AG04450 (cell line): ENCODE measurements around the gene ANO7. TPM values are rescaled to one million over a fixed set of nuclear protein-coding genes. Genes with fewer than 3 reads are reported as not detected.
A peak's percentile ranks its signal among the peaks of the same experiment; 100 is the strongest.

Source experiments
- CTCF ChIA-PET: fragments of 300-600, 350-600 bp; formaldehyde crosslinking; extraction: SDS; loops from one replicate; lab custom pipeline; 2022; ENCODE audit warnings: antibody characterized with exemption, inconsistent platforms; lab: Charles Lee
- POLR2A ChIA-PET: fragments of 350-600 bp; formaldehyde crosslinking; extraction: SDS; loops from one replicate; lab custom pipeline; 2021; ENCODE audit warnings: antibody characterized with exemption, inconsistent platforms; lab: Yijun Ruan, JAX
- DNase-seq: peaks from one replicate; pipeline ENCODE4 v3.0.0-alpha.2; 2011; ENCODE audit warnings: low read depth, low spot score
- H3K27ac ChIP-seq: one replicate; pipeline ENCODE4 v1.5.1; 2012; ENCODE audit warnings: low read depth, low read length, control low read depth
- H3K27me3 ChIP-seq: one replicate; pipeline ENCODE4 v1.6.0; 2012; ENCODE audit warnings: low read length; ENCODE audit not compliant: control insufficient read depth, insufficient read depth
- H3K4me3 ChIP-seq: 2 replicates; pipeline ENCODE4 v1.5.1; 2011; ENCODE audit warnings: mild to moderate bottlenecking, low read depth, low read length, control low read depth
- H3K9me3 ChIP-seq: 2 replicates; pipeline ENCODE4 v1.5.1; 2012; ENCODE audit warnings: low read length; ENCODE audit not compliant: control insufficient read depth, insufficient read depth
- CTCF ChIP-seq: IDR thresholded peaks from 2 replicates; pipeline ENCODE4 v1.5.1; 2011; ENCODE audit warnings: low read depth, low read length, control low read depth, inconsistent platforms
- polyA plus RNA-seq: library from polyadenylated mRNA; depleted of rRNA; stranded (reverse); fragments of >200 nt; gene quantifications from 2 replicates; pipeline ENCODE4 v1.2.3, GENCODE V29; 2011

Gene ANO7
- polyA plus RNA-seq, 1 experiment: 0.21 TPM

- Histone ChIP-seq H3K9me3 (no peaks in the 10 kb centered on the region; the same call in 1 of the 2 replicates), H3K27me3 (no peaks in the 10 kb centered on the region), H3K27ac (peak overlapping the region; percentile 31), H3K4me3 (no peak overlapping the region)
- CTCF ChIA-PET: interaction anchor here (0.8 kb wide), 1 partner anchor 377 kb away, joined by 3 read pairs; no protein-coding TSS in a partner anchor
- no peak for TF ChIP-seq CTCF
- no peak for DNase-seq
- POLR2A ChIA-PET: interaction anchor here (1.1 kb wide), 1 partner anchor 14 kb away, joined by 3 read pairs; no protein-coding TSS in a partner anchor
These were observed 39.8 kb downstream of the ANO7 start for GRCh38 chr2:241228081-241228859.

- no peaks in the 10 kb centered on the region; the same call in 1 of the 2 replicates for H3K9me3 ChIP-seq
- no peak overlapping the region for H3K4me3 ChIP-seq
- CTCF ChIA-PET: interaction anchor here (0.8 kb wide), 1 partner anchor 377 kb away, joined by 3 read pairs; no protein-coding TSS in a partner anchor
- TF ChIP-seq CTCF: no peak
- H3K27me3 ChIP-seq: no peaks in the 10 kb centered on the region
- no peak overlapping the region for H3K27ac ChIP-seq
- DNase-seq: no peak
- POLR2A ChIA-PET: no interaction called here
These were observed 40.5 kb downstream of the ANO7 start for GRCh38 chr2:241228860-241229516.

- H3K27ac ChIP-seq: no peak overlapping the region
- no peak overlapping the region for H3K4me3 ChIP-seq
- ChIA-PET CTCF (interaction anchor here (0.8 kb wide), 1 partner anchor 378 kb away, joined by 3 read pairs; no protein-coding TSS in a partner anchor), POLR2A (no interaction called here)
- no peaks in the 10 kb centered on the region for H3K27me3 ChIP-seq
- no peaks in the 10 kb centered on the region; the same call in 1 of the 2 replicates for H3K9me3 ChIP-seq
- no peak for TF ChIP-seq CTCF
- no peak for DNase-seq
These were observed 41.3 kb downstream of the ANO7 start for GRCh38 chr2:241229563-241230401.

- DNase-seq: no peak
- CTCF ChIA-PET: no interaction called here
- H3K9me3 ChIP-seq: no peaks in the 10 kb centered on the region; the same call in 1 of the 2 replicates
- no peaks in the 10 kb centered on the region for H3K27me3 ChIP-seq
- no peak for TF ChIP-seq CTCF
- no peak overlapping the region for H3K4me3 ChIP-seq
- POLR2A ChIA-PET: no interaction called here
- H3K27ac ChIP-seq: no peak overlapping the region
These were observed 42.0 kb downstream of the ANO7 start for GRCh38 chr2:241230435-241230834.
